NB4 (cell line): ENCODE data around the gene DLEU7.

ENCODE experiments used
- MYC ChIP-seq: IDR thresholded peaks from 2 replicates; pipeline ENCODE4 v1.6.1; 2011; ENCODE audit warnings: low read depth, low read length
- POLR2A ChIP-seq: IDR thresholded peaks from 2 replicates; pipeline ENCODE4 v1.6.1; 2011; ENCODE audit warnings: mild to moderate bottlenecking; ENCODE audit not compliant: insufficient read length; ENCODE audit errors: extremely low read depth
- TF ChIP-seq, protein P1 (sequence below): IDR thresholded peaks from one replicate; pipeline ENCODE4 v1.5.1; 2012; ENCODE audit warnings: low read depth, low read length
- TF ChIP-seq, protein P2 (sequence below): IDR thresholded peaks from 2 replicates; pipeline ENCODE4 v1.6.1; 2011; ENCODE audit warnings: low read depth, low read length

DNA sequence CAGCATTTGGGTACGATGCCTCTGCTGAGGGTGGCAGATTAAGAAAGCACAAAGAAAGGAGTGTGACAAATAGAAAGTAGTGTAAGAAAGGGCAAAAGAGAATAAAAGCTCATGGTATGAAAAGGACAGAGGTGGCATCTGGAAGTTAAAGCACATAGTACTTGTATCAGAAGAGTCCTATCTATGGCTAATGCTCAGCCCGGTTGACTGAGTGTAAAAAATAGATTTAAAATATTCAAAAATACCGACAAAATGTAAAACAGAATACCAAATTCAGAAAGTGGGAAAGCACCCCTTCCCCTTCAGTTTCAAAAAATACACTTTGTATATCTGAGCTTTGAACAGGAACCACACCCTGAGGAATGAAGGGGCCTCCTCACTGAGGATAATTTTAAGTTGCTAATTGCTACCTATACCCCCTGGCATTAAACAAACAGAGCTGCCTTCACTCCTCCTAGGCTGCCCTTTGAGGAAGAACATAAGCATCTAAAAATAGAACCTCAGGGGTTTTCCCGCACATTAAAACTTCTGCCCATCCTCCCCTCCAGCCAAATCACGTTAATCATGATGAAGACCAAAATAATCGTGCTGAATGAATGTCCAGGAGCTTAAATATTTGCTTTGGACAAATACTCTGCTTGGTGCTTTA, 43.3 kb downstream of the DLEU7 start:
- TF ChIP-seq, protein P1, sequence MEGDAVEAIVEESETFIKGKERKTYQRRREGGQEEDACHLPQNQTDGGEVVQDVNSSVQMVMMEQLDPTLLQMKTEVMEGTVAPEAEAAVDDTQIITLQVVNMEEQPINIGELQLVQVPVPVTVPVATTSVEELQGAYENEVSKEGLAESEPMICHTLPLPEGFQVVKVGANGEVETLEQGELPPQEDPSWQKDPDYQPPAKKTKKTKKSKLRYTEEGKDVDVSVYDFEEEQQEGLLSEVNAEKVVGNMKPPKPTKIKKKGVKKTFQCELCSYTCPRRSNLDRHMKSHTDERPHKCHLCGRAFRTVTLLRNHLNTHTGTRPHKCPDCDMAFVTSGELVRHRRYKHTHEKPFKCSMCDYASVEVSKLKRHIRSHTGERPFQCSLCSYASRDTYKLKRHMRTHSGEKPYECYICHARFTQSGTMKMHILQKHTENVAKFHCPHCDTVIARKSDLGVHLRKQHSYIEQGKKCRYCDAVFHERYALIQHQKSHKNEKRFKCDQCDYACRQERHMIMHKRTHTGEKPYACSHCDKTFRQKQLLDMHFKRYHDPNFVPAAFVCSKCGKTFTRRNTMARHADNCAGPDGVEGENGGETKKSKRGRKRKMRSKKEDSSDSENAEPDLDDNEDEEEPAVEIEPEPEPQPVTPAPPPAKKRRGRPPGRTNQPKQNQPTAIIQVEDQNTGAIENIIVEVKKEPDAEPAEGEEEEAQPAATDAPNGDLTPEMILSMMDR, result no peak
- TF ChIP-seq POLR2A, result no peak
- TF ChIP-seq, protein P2, sequence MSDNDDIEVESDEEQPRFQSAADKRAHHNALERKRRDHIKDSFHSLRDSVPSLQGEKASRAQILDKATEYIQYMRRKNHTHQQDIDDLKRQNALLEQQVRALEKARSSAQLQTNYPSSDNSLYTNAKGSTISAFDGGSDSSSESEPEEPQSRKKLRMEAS, result no peak
- no peak for TF ChIP-seq MYC
